H1 (cell line): ENCODE results near the gene KIF26B. TPM values are rescaled to one million over a fixed set of nuclear protein-coding genes. Genes with fewer than 3 reads are reported as not detected.
A peak's percentile ranks its signal among the peaks of the same experiment; 100 is the strongest.

Experiments
- CTCF ChIA-PET: fragments of 300-600 bp; sonication (Branson Sonifier 250); formaldehyde crosslinking; loops from one replicate; lab custom pipeline; 2021; ENCODE audit not compliant: partially characterized antibody; lab: Charles Lee
- POLR2A ChIA-PET: fragments of 300-600 bp; sonication (Branson Sonifier 250); formaldehyde crosslinking; loops from one replicate; lab custom pipeline; 2021; ENCODE audit warnings: inconsistent platforms; ENCODE audit not compliant: partially characterized antibody; lab: Charles Lee
- DNase-seq, 2 experiments: peaks; one replicate each; pipeline versions ENCODE4 v3.0.0 to v3.0.0-alpha.2; 2010 to 2022; ENCODE audit warnings: low spot score in 2 of 2, low read depth in 1 of 2, mixed read lengths in 1 of 2
- FAIRE-seq: peaks from 2 replicates; lab custom pipeline; 2011; peaks lifted over from hg19 to GRCh38; lab: Jason Lieb, UNC
- H2AFZ ChIP-seq: 2 replicates; pipeline ENCODE4 v1.8.1; 2012; ENCODE audit warnings: low read length, inconsistent platforms
- H2AK5ac ChIP-seq: 2 replicates; pipeline ENCODE4 v1.6.1; 2013; ENCODE audit warnings: low read depth, low read length
- H2BK120ac ChIP-seq: replicated peaks from 2 replicates; pipeline ENCODE3; 2013; ENCODE audit warnings: low read depth, low read length, inconsistent platforms
- H2BK12ac ChIP-seq: 2 replicates; pipeline ENCODE4 v1.6.1; 2013; ENCODE audit warnings: low read depth, low read length
- H2BK15ac ChIP-seq: 2 replicates; pipeline ENCODE4 v1.6.1; 2013; ENCODE audit warnings: low read length
- H2BK20ac ChIP-seq: 2 replicates; pipeline ENCODE4 v1.6.1; 2013; ENCODE audit warnings: low read length
- H2BK5ac ChIP-seq: 2 replicates; pipeline ENCODE4 v1.6.1; 2013; ENCODE audit warnings: low read depth, low read length
- H3K14ac ChIP-seq: 2 replicates; pipeline ENCODE4 v1.6.1; 2013; ENCODE audit warnings: inconsistent platforms; ENCODE audit not compliant: insufficient read length
- H3K18ac ChIP-seq: 2 replicates; pipeline ENCODE4 v1.6.1; 2013; ENCODE audit warnings: low read length; ENCODE audit errors: extremely low read depth
- H3K23ac ChIP-seq: 2 replicates; pipeline ENCODE4 v1.6.1; 2013; ENCODE audit warnings: inconsistent platforms; ENCODE audit not compliant: insufficient read length
- H3K23me2 ChIP-seq: 2 replicates; pipeline ENCODE4 v1.6.1; 2013; ENCODE audit warnings: low read depth, low read length
- H3K27ac ChIP-seq: 2 replicates; pipeline ENCODE4 v1.6.1; 2011; ENCODE audit warnings: low read depth, low read length, inconsistent platforms
- H3K27me3 ChIP-seq, 4 experiments: replicated peaks in 1 of 4; 1 replicate in 1 of 4; 2 replicates in 3 of 4; pipeline versions ENCODE4 v1.6.1 to v1.8.1; 2011 to 2013; ENCODE audit warnings: low read length in 3 of 4, mild to moderate bottlenecking in 3 of 4, inconsistent platforms in 2 of 4, mixed read lengths in 2 of 4, moderate library complexity in 1 of 4; ENCODE audit not compliant: control insufficient read depth in 3 of 4, insufficient read depth in 3 of 4; ENCODE audit errors: extremely low read depth in 1 of 4
- H3K36me3 ChIP-seq, 4 experiments: 2 replicates each; pipeline versions ENCODE4 v1.6.1 to v1.8.1; 2011 to 2013; ENCODE audit warnings: mild to moderate bottlenecking in 4 of 4, low read length in 3 of 4, moderate library complexity in 2 of 4, control low read depth in 1 of 4, inconsistent platforms in 1 of 4; ENCODE audit not compliant: insufficient read depth in 4 of 4, control insufficient read depth in 2 of 4
- H3K4ac ChIP-seq: replicated peaks from 2 replicates; pipeline ENCODE3; 2013; ENCODE audit warnings: low read length, low read depth, mixed read lengths, inconsistent platforms; ENCODE audit not compliant: insufficient read length
- H3K4me1 ChIP-seq, 4 experiments: replicated peaks in 1 of 4; 1 replicate in 1 of 4; 2 replicates in 3 of 4; pipeline versions ENCODE4 v1.6.1 to v1.8.1; 2011 to 2013; ENCODE audit warnings: low read length in 3 of 4, inconsistent platforms in 2 of 4, mixed read lengths in 1 of 4; ENCODE audit not compliant: insufficient read depth in 4 of 4, control insufficient read depth in 3 of 4
- H3K4me2 ChIP-seq, 2 experiments: 2 replicates each; pipeline versions ENCODE4 v1.6.1 to v1.8.1; 2011 to 2013; ENCODE audit warnings: low read depth in 2 of 2, low read length in 2 of 2, control low read depth in 1 of 2, inconsistent platforms in 1 of 2, mild to moderate bottlenecking in 1 of 2; ENCODE audit not compliant: insufficient read depth in 1 of 2
- H3K4me3 ChIP-seq, 4 experiments: fragments of 200-600, 300-600 bp in 1 of 4; sonication (generic), shearing (Covaris generic), sonication (Bioruptor Twin) in 1 of 4; 2 replicates each; pipeline versions ENCODE4 v1.5.1 to v1.8.1; 2011 to 2016; ENCODE audit warnings: low read length in 4 of 4, low read depth in 3 of 4, control low read depth in 2 of 4, inconsistent platforms in 2 of 4, mild to moderate bottlenecking in 2 of 4, mixed read lengths in 1 of 4, moderate library complexity in 1 of 4; ENCODE audit not compliant: insufficient read depth in 2 of 4; ENCODE audit errors: extremely low read depth in 1 of 4
- H3K56ac ChIP-seq: replicated peaks from 2 replicates; pipeline ENCODE3; 2013; ENCODE audit warnings: low read depth, mild to moderate bottlenecking, mixed read lengths, low read length, inconsistent platforms; ENCODE audit not compliant: insufficient read length
- H3K79me1 ChIP-seq: 2 replicates; pipeline ENCODE4 v1.6.1; 2013; ENCODE audit warnings: low read depth, low read length, control low read depth
- H3K79me2 ChIP-seq, 2 experiments: 2 replicates each; pipeline versions ENCODE4 v1.6.1 to v1.8.1; 2012 to 2013; ENCODE audit warnings: low read length in 2 of 2, mild to moderate bottlenecking in 2 of 2, inconsistent platforms in 1 of 2; ENCODE audit not compliant: insufficient read depth in 2 of 2, control insufficient read depth in 1 of 2
- H3K9ac ChIP-seq, 4 experiments: replicated peaks in 1 of 4; 1 replicate in 1 of 4; 2 replicates in 3 of 4; pipeline versions ENCODE4 v1.6.1 to v1.8.1; 2011 to 2013; ENCODE audit warnings: low read depth in 3 of 4, low read length in 3 of 4, control low read depth in 2 of 4, mild to moderate bottlenecking in 2 of 4, moderate library complexity in 2 of 4, inconsistent platforms in 1 of 4; ENCODE audit errors: extremely low read depth in 1 of 4
- H3K9me3 ChIP-seq, 2 experiments: 2 replicates each; pipeline versions ENCODE4 v1.6.1 to v1.8.1; 2012 to 2013; ENCODE audit warnings: mild to moderate bottlenecking in 2 of 2, moderate library complexity in 2 of 2, control low read depth in 1 of 2, inconsistent platforms in 1 of 2, low read depth in 1 of 2, low read length in 1 of 2, mixed read lengths in 1 of 2; ENCODE audit not compliant: insufficient read depth in 2 of 2
- H4K20me1 ChIP-seq, 2 experiments: replicated peaks in 1 of 2; 2 replicates each; pipeline versions ENCODE3 to v1.8.1; 2011 to 2013; ENCODE audit warnings: inconsistent platforms in 2 of 2, low read length in 2 of 2, mild to moderate bottlenecking in 1 of 2; ENCODE audit not compliant: insufficient read depth in 2 of 2, control insufficient read depth in 1 of 2
- H4K5ac ChIP-seq: 2 replicates; pipeline ENCODE4 v1.6.1; 2013; ENCODE audit warnings: low read length, low read depth, mixed read lengths, inconsistent platforms; ENCODE audit not compliant: insufficient read length
- H4K8ac ChIP-seq: 2 replicates; pipeline ENCODE4 v1.8.0; 2013; ENCODE audit warnings: mild to moderate bottlenecking, moderate library complexity, low read length, inconsistent platforms; ENCODE audit not compliant: insufficient read depth; ENCODE audit errors: extremely low read depth
- H4K91ac ChIP-seq: replicated peaks from 2 replicates; pipeline ENCODE3; 2013; ENCODE audit warnings: low read length, mixed read lengths, inconsistent platforms; ENCODE audit not compliant: insufficient read length
- ATF2 ChIP-seq: IDR thresholded peaks from 2 replicates; pipeline ENCODE4 v1.6.1; 2012; ENCODE audit warnings: low read length, inconsistent platforms
- CHD1 ChIP-seq: IDR thresholded peaks from 2 replicates; pipeline ENCODE4 v1.6.1; 2012; ENCODE audit warnings: low read depth, low read length, improper control_type of control experiment
- CTBP2 ChIP-seq: IDR thresholded peaks from 2 replicates; pipeline ENCODE4 v1.7.0; 2011; ENCODE audit warnings: borderline replicate concordance, mild to moderate bottlenecking, moderate library complexity, mixed read lengths, low read length; ENCODE audit not compliant: insufficient read depth, insufficient read length
- EGR1 ChIP-seq: IDR thresholded peaks from 2 replicates; pipeline ENCODE4 v1.6.1; 2011; ENCODE audit warnings: low read depth, low read length, borderline replicate concordance
- JUN ChIP-seq: IDR thresholded peaks from 2 replicates; pipeline ENCODE4 v1.6.1; 2011; ENCODE audit warnings: low read depth, mild to moderate bottlenecking, improper control_type of control experiment, low read length
- JUND ChIP-seq: IDR thresholded peaks from 2 replicates; pipeline ENCODE4 v1.6.1; 2011; ENCODE audit warnings: mild to moderate bottlenecking, improper control_type of control experiment, low read length
- PHF8 ChIP-seq: fragments of 200-600 bp; sonication (generic); conservative IDR thresholded peaks from 2 replicates; pipeline ENCODE4 v1.7.1; 2012; ENCODE audit warnings: low read depth, mild to moderate bottlenecking, inconsistent platforms, low read length, moderate library complexity
- POU5F1 ChIP-seq: IDR thresholded peaks from 2 replicates; pipeline ENCODE4 v1.6.1; 2011; ENCODE audit warnings: low read depth, mild to moderate bottlenecking, low read length, moderate library complexity
- RBBP5 ChIP-seq: IDR thresholded peaks from 2 replicates; pipeline ENCODE4 v1.7.1; 2012; ENCODE audit warnings: low read depth, mild to moderate bottlenecking, inconsistent platforms, low read length, moderate library complexity, borderline replicate concordance
- RXRA ChIP-seq: IDR thresholded peaks from 2 replicates; pipeline ENCODE4 v1.6.1; 2011; ENCODE audit warnings: low read depth, mild to moderate bottlenecking, low read length, moderate library complexity; ENCODE audit not compliant: insufficient read depth
- SIRT6 ChIP-seq: IDR thresholded peaks from one replicate; pipeline ENCODE4 v1.7.1; 2012; ENCODE audit warnings: low read length, inconsistent platforms
- SP4 ChIP-seq: IDR thresholded peaks from 2 replicates; pipeline ENCODE4 v1.6.1; 2012; ENCODE audit warnings: low read length, inconsistent platforms
- TAF1 ChIP-seq: IDR thresholded peaks from 2 replicates; pipeline ENCODE4 v1.6.1; 2011; ENCODE audit warnings: mild to moderate bottlenecking, low read depth, low read length
- YY1 ChIP-seq: IDR thresholded peaks from 2 replicates; pipeline ENCODE4 v1.6.1; 2011; ENCODE audit warnings: low read depth, mild to moderate bottlenecking, low read length
- WGBS, 2 experiments: shearing (Covaris generic) in 1 of 2; methylation state at CpG; one replicate each; pipeline versions ENCODE4 v1.1.6 to v1.1.7; 2013 to 2015; ENCODE audit warnings: low lambda C conversion rate in 2 of 2, mixed read lengths in 2 of 2, inconsistent platforms in 1 of 2, low coverage in 1 of 2, missing lambda C conversion rate in 1 of 2; ENCODE audit not compliant: insufficient replicate concordance in 2 of 2, insufficient coverage in 1 of 2, insufficient read length in 1 of 2; ENCODE audit errors: extremely low coverage in 1 of 2, missing lambda C conversion rate in 1 of 2; 5-methylcytosine and 5-hydroxymethylcytosine counted together
- polyA plus RNA-seq, 7 experiments: library from polyadenylated mRNA; depleted of rRNA in 3 of 7; stranded (reverse) in 5 of 7; unstranded in 2 of 7; fragments of >200 nt in 5 of 7; fragments of 200-250 nt in 2 of 7; gene quantifications; 1 replicate in 5 of 7; 2 replicates in 1 of 7; 4 replicates in 1 of 7; pipeline versions ENCODE4 v1.2.1 to v1.2.3, GENCODE V29; 2011 to 2013; ENCODE audit warnings: missing spikeins in 2 of 7, mixed read lengths in 2 of 7
- total RNA-seq: library from RNA; stranded (reverse); fragmentation: NEBNext Ultra II Directional; extraction: Animal tissue kit (Norgen Biotek cat#: 25700); gene quantifications from 2 replicates; pipeline ENCODE4 v1.2.1, GENCODE V29; 2021

The KIF26B gene
- total and polyA plus RNA-seq, 2 of the 8 experiments (the other 6 are each of a cell fraction or from before 2014, with no cell fraction given): 0.06 to 0.28 TPM

- 81% methylated on average over 5 of the region's 5 CpGs; no CpG with 5 or more reads in 1 of the 2 experiments for WGBS, 2 experiments
- Histone ChIP-seq H4K91ac (no peak overlapping the region), H3K56ac (no peak overlapping the region)
- TF ChIP-seq ATF2 (no peak), CHD1 (no peak), RXRA (no peak), JUND (no peak), TAF1 (no peak), SIRT6 (no peak), RBBP5 (no peak), YY1 (no peak), JUN (no peak), EGR1 (no peak), POU5F1 (no peak), CTBP2 (no peak), PHF8 (no peak), SP4 (no peak)
Measured at GRCh38 chr1:245260883-245261282, 106.1 kb downstream of the KIF26B start.

More at GRCh38 chr1:245260883-245261282, 106.1 kb downstream of the KIF26B start:
- Histone ChIP-seq H2BK120ac (no peak overlapping the region), H4K20me1 (no peaks in the 10 kb centered on the region), H2BK5ac (no peak overlapping the region), H3K79me2 (no peaks in the 10 kb centered on the region), H3K36me3 (no peaks in the 10 kb centered on the region), H2BK15ac (no peak overlapping the region), H3K4me2 (no peak overlapping the region), H4K8ac (no peak overlapping the region), H3K27me3 (no peaks in the 10 kb centered on the region), H4K5ac (no peak overlapping the region), H3K23me2 (no peaks in the 10 kb centered on the region), H2AFZ (no peak overlapping the region), H2BK12ac (no peak overlapping the region), H3K23ac (no peak overlapping the region), H2AK5ac (no peak overlapping the region), H2BK20ac (0 out of 2 replicates have a peak overlapping the region, but pooled peaks have one; percentile 34), H3K27ac (no peak overlapping the region), H3K4me3 (no peak overlapping the region), H3K4ac (no peak overlapping the region), H3K79me1 (no peaks in the 10 kb centered on the region), H3K4me1 (peaks cover 5 to 17% (median 10%) of the 10 kb centered on the region in 4 experiments; a peak in 6 of 7 replicates), H3K14ac (no peak overlapping the region), H3K9ac (no peak overlapping the region), H3K18ac (no peak overlapping the region), H3K9me3 (no peaks in the 10 kb centered on the region)
- ChIA-PET CTCF (interaction anchor here (0.7 to 0.8 kb wide), 2 partner anchors 108 to 351 kb away, joined by 3 read pairs; no protein-coding TSS in a partner anchor), POLR2A (no interaction called here)
- DNase-seq (no peak), FAIRE-seq (no peak)
